Activated CD4-positive, alpha-beta T cell treated with anti-CD3 and anti-CD28 coated beads, Interleukin-2, amount 50 U/mL, for 16 hours (primary cell): ENCODE measurements around the gene RAB2B.
"Not testable (repeated sequence)": the region's sequence is repeated elsewhere in the genome, so short reads cannot be mapped to it uniquely, and the experiment has no call there.

Experiments
- DNase-seq: peaks from one replicate; pipeline ENCODE4 v3.0.0-alpha.2; 2020

The RAB2B gene

GRCh38 chr14:21486640-21487087, 9.9 kb upstream of the RAB2B start:
- no peak for DNase-seq

GRCh38 chr14:21476523-21476924, 235 bp downstream of the RAB2B start:
- DNase-seq, result no peak

GRCh38 chr14:21475767-21476522, 814 bp downstream of the RAB2B start:
- no peak for DNase-seq

- DNase-seq, result no peak
Observed at GRCh38 chr14:21467616-21468015, 9.1 kb downstream of the RAB2B start.

GRCh38 chr14:21455912-21456667, 20.7 kb downstream of the RAB2B start, which contains the start of gene CHD8:
Gene CHD8, minus strand, starts transcription at chr14:21456123. Its CDS starts 24,480 bp downstream, at chr14:21431643.
- DNase-seq, result peak; percentile 100

GRCh38 chr14:21455592-21455911, 21.2 kb downstream of the RAB2B start:
- no peak for DNase-seq

- DNase-seq, result peak; percentile 38
Observed at GRCh38 chr14:21454843-21455544, 21.8 kb downstream of the RAB2B start.

- no peak for DNase-seq
Observed at GRCh38 chr14:21449899-21450216, 26.9 kb downstream of the RAB2B start.

GRCh38 chr14:21442657-21443056, 34.1 kb downstream of the RAB2B start:
- not testable (repeated sequence) for DNase-seq

- DNase-seq, result no peak
Observed at GRCh38 chr14:21440859-21441258, 35.9 kb downstream of the RAB2B start.

GRCh38 chr14:21437063-21437901, 39.5 kb downstream of the RAB2B start:
- DNase-seq, result peak; percentile 98

- no peak for DNase-seq
Observed at GRCh38 chr14:21436567-21437062, 40.1 kb downstream of the RAB2B start.

GRCh38 chr14:21431126-21431525, 45.6 kb downstream of the RAB2B start:
- no peak for DNase-seq

GRCh38 chr14:21428930-21429329, 47.8 kb downstream of the RAB2B start:
- no peak for DNase-seq

- no peak for DNase-seq
Observed at GRCh38 chr14:21426692-21427091, 50.1 kb downstream of the RAB2B start.

- DNase-seq, result no peak
Observed at GRCh38 chr14:21419528-21419927, 57.2 kb downstream of the RAB2B start.

- no peak for DNase-seq
Observed at GRCh38 chr14:21415329-21415728, 61.4 kb downstream of the RAB2B start.

GRCh38 chr14:21414137-21414631, 62.6 kb downstream of the RAB2B start:
- DNase-seq, result peak; percentile 76
